ENCODE data around the gene ITPK1. TPM values are rescaled to one million over a fixed set of nuclear protein-coding genes. Genes with fewer than 3 reads are reported as not detected.

The ITPK1 gene
- total RNA-seq, 4 donors from 2014 or later: 37.5 to 47.5 (median 41.4) TPM

GRCh38 chr14:93033983-93034670 is 81.6 kb downstream of the ITPK1 start:
- WGBS, 2 donors: 77 to 91% methylated on average over 7 of the region's 7 CpGs
- TF ChIP-seq CTCF (IDR thresholded peaks at IDR 0.05) (no peak), POLR2A (IDR thresholded peaks at IDR 0.05) (no peak)
- H3K4me3 ChIP-seq (ENCODE audit: low read depth, poor library complexity, severe bottlenecking): no peak overlapping the region
- no peak for DNase-seq (ENCODE audit: low spot score in 2 of 2)
- intact Hi-C loops (cut with DNase I; ENCODE audit: low total_unique reads): no loop called here

- intact Hi-C loops (cut with DNase I; ENCODE audit: low total_unique reads): no loop called here
- no peak overlapping the region for H3K4me3 ChIP-seq (ENCODE audit: low read depth, poor library complexity, severe bottlenecking)
- DNase-seq (ENCODE audit: low spot score in 2 of 2): no peak
- TF ChIP-seq CTCF (IDR thresholded peaks at IDR 0.05) (no peak), POLR2A (IDR thresholded peaks at IDR 0.05) (no peak)
- WGBS, 2 donors: 55 to 57% methylated on average over 6 of the region's 6 CpGs
Observed at GRCh38 chr14:93033084-93033982, 82.4 kb downstream of the ITPK1 start.

GRCh38 chr14:93032421-93032936 is 83.2 kb downstream of the ITPK1 start:
- DNase-seq (ENCODE audit: low spot score in 2 of 2): no peak
- intact Hi-C loops (cut with DNase I; ENCODE audit: low total_unique reads): no loop called here
- 51 to 64% methylated on average over 11 of the region's 11 CpGs for WGBS, 2 donors
- H3K4me3 ChIP-seq (ENCODE audit: low read depth, poor library complexity, severe bottlenecking): no peak overlapping the region
- no peak for TF ChIP-seq POLR2A (IDR thresholded peaks at IDR 0.05)
- no peak for TF ChIP-seq CTCF (IDR thresholded peaks at IDR 0.05)

- H3K4me3 ChIP-seq (ENCODE audit: low read depth, poor library complexity, severe bottlenecking): no peak overlapping the region
- WGBS, 2 donors: 81 to 83% methylated on average over 15 of the region's 15 CpGs
- TF ChIP-seq POLR2A (IDR thresholded peaks at IDR 0.05) (no peak), CTCF (IDR thresholded peaks at IDR 0.05) (no peak)
- intact Hi-C loops (cut with DNase I; ENCODE audit: low total_unique reads): no loop called here
- DNase-seq (ENCODE audit: low spot score in 2 of 2): no peak
Observed at GRCh38 chr14:93031505-93032315, 84.0 kb downstream of the ITPK1 start.

GRCh38 chr14:93030761-93031160 is 85.0 kb downstream of the ITPK1 start:
- DNase-seq (ENCODE audit: low spot score in 2 of 2): no peak
- intact Hi-C loops (cut with DNase I; ENCODE audit: low total_unique reads): no loop called here
- no peak overlapping the region for H3K4me3 ChIP-seq (ENCODE audit: low read depth, poor library complexity, severe bottlenecking)
- TF ChIP-seq POLR2A (IDR thresholded peaks at IDR 0.05) (no peak), CTCF (IDR thresholded peaks at IDR 0.05) (no peak)
- WGBS, 2 donors: 80 to 91% methylated on average over 10 of the region's 10 CpGs
